ENCODE results near the gene PNPLA1.

The PNPLA1 gene

DNA sequence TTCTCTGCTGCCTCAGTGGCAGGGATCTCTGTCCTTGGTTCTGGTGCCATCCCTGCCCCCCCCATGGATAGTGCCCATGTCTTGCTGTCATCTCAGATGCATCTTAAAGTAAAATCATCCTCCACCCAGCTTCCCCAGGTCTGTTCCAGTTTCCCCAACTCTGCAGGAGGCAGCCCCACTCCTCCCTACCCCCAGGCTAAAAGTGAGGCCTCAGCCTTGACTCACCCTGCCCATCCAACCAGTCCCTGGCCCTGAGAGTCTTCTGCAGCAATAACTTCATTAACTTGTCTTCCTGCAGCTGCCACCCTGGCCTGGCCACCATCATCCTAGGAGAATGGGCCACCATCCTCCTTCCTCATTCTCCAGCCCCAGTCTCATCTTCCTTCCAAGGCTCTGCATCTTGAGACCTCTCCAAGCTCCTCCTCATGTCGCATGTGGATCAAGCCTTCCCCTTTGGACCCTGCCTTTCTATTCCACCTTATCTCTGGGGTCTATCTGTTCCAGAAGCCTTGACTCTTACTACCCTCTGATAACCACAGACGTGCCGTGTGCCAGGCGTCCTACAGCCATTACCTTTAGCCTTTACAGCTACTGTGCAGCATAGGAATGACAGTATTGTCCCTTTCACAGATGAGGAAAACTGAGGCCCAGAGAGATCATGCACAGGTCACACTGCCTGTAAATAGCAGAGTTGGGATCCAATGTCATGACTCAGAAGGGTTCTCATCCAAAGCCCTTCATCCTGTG lies 2.0 kb upstream of the PNPLA1 start:
- H3F3A ChIP-seq (ENCODE audit: control insufficient read depth, insufficient read depth): no peaks in the 10 kb centered on the region
- no peaks in the 10 kb centered on the region for H3K79me2 ChIP-seq (ENCODE audit: control insufficient read depth, low read length)
- no peaks in the 10 kb centered on the region for H3K4me1 ChIP-seq (ENCODE audit: control insufficient read depth, low read length)
- no peak overlapping the region for H3K27ac ChIP-seq (ENCODE audit: low read depth, low read length)
- H4K20me1 ChIP-seq (ENCODE audit: control insufficient read depth, insufficient read depth, low read depth, low read length): no peaks in the 10 kb centered on the region
- no peaks in the 10 kb centered on the region for H3K9me3 ChIP-seq (ENCODE audit: control insufficient read depth, insufficient read depth, low read length)
- TF ChIP-seq CTCF (IDR thresholded peaks at IDR 0.05; ENCODE audit: low read depth, low read length, poor library complexity, severe bottlenecking) (no peak), EZH2phosphoT487 (IDR thresholded peaks at IDR 0.05; ENCODE audit: borderline replicate concordance, low read length) (no peak)
- no peaks in the 10 kb centered on the region for H3K36me3 ChIP-seq (ENCODE audit: control insufficient read depth, low read length)
- no peaks in the 10 kb centered on the region for H3K9me2 ChIP-seq (replicated peaks; ENCODE audit: control insufficient read depth, low read length)
- H3K27me3 ChIP-seq (ENCODE audit: control insufficient read depth, low read length): peaks cover 10% of the 10 kb centered on the region; the same call in 1 of the 2 replicates
- no peak overlapping the region for H3K4me2 ChIP-seq (ENCODE audit: low read length)
- no peak overlapping the region for H3K4me3 ChIP-seq (ENCODE audit: low read length)

DNA sequence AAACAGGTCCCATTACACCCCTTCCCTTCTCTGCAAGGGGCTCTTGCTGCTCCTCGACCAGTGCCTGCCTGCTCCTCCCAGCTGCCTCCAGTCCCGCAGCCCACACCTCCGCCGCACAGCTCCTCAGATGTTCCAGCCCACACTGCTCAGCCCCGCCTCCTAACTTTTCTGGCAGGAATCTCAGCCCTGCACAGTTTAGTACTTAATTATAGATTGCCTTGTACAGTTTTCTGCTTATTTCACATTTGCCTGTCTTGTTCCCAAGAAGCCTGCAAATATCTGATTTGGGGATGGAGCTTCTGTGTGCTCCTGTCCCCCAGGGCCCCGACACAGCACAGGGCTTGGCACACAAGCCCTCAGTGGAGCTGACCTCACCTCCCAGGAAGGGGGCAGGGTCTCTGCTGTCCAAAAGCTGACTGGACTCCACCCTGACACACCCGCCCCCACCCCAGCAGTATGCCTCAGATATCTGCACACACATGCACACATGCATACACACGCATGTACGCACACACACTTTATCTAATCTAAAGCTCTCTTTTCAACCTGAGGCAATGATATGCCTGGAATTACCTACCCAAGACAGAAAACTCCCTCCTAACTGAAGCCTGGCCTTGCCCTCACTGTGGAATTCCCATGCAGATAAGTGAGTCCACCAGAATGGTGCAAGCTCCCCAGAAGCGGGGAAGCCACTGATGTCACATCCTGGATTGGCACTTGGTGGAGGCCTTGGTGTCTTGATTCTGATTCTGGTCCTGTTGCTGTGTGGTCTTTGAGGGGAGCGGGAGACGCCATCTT lies 1.2 kb upstream of the PNPLA1 start:
- no peaks in the 10 kb centered on the region for H3F3A ChIP-seq (ENCODE audit: control insufficient read depth, insufficient read depth)
- H3K36me3 ChIP-seq (ENCODE audit: control insufficient read depth, low read length): no peaks in the 10 kb centered on the region

GRCh38 chr6:36272234-36272633 lies 2.4 kb downstream of the PNPLA1 start:
- TF ChIP-seq CTCF (IDR thresholded peaks at IDR 0.05; ENCODE audit: low read depth, low read length, poor library complexity, severe bottlenecking): no peak
- TF ChIP-seq EZH2phosphoT487 (IDR thresholded peaks at IDR 0.05; ENCODE audit: borderline replicate concordance, low read length): no peak
- Histone ChIP-seq H3K4me2 (ENCODE audit: low read length) (no peak overlapping the region), H3K27me3 (ENCODE audit: control insufficient read depth, low read length) (peaks cover 18% of the 10 kb centered on the region), H4K20me1 (ENCODE audit: control insufficient read depth, insufficient read depth, low read depth, low read length) (no peaks in the 10 kb centered on the region), H3K9me3 (ENCODE audit: control insufficient read depth, insufficient read depth, low read length) (no peaks in the 10 kb centered on the region), H3K79me2 (ENCODE audit: control insufficient read depth, low read length) (no peaks in the 10 kb centered on the region), H3K4me3 (ENCODE audit: low read length) (no peak overlapping the region), H3K27ac (ENCODE audit: low read depth, low read length) (no peak overlapping the region), H3K9me2 (replicated peaks; ENCODE audit: control insufficient read depth, low read length) (no peaks in the 10 kb centered on the region), H3K4me1 (ENCODE audit: control insufficient read depth, low read length) (no peaks in the 10 kb centered on the region), H3F3A (ENCODE audit: control insufficient read depth, insufficient read depth) (no peaks in the 10 kb centered on the region), H3K36me3 (ENCODE audit: control insufficient read depth, low read length) (no peaks in the 10 kb centered on the region)

More for the DNA sequence above, 1.2 kb upstream of the PNPLA1 start:
- no peak overlapping the region for H3K27ac ChIP-seq (ENCODE audit: low read depth, low read length)
- peaks cover 10% of the 10 kb centered on the region; the same call in 1 of the 2 replicates for H3K27me3 ChIP-seq (ENCODE audit: control insufficient read depth, low read length)
- no peak overlapping the region for H3K4me2 ChIP-seq (ENCODE audit: low read length)
- no peak overlapping the region for H3K4me3 ChIP-seq (ENCODE audit: low read length)
- H3K4me1 ChIP-seq (ENCODE audit: control insufficient read depth, low read length): no peaks in the 10 kb centered on the region
- no peak for TF ChIP-seq EZH2phosphoT487 (IDR thresholded peaks at IDR 0.05; ENCODE audit: borderline replicate concordance, low read length)
- no peak for TF ChIP-seq CTCF (IDR thresholded peaks at IDR 0.05; ENCODE audit: low read depth, low read length, poor library complexity, severe bottlenecking)
- no peaks in the 10 kb centered on the region for H3K79me2 ChIP-seq (ENCODE audit: control insufficient read depth, low read length)
- no peaks in the 10 kb centered on the region for H3K9me2 ChIP-seq (replicated peaks; ENCODE audit: control insufficient read depth, low read length)
- no peaks in the 10 kb centered on the region for H4K20me1 ChIP-seq (ENCODE audit: control insufficient read depth, insufficient read depth, low read depth, low read length)
- H3K9me3 ChIP-seq (ENCODE audit: control insufficient read depth, insufficient read depth, low read length): no peaks in the 10 kb centered on the region
